ENCODE measurements around the gene SSH3.

GRCh38 chr11:67278135-67278938 is 25.0 kb upstream of the SSH3 start:
- no peak for TF ChIP-seq EP300 (IDR thresholded peaks at IDR 0.05; ENCODE audit: borderline replicate concordance)
- no peak for TF ChIP-seq CEBPB (IDR thresholded peaks at IDR 0.05)
- TF ChIP-seq, protein P1, sequence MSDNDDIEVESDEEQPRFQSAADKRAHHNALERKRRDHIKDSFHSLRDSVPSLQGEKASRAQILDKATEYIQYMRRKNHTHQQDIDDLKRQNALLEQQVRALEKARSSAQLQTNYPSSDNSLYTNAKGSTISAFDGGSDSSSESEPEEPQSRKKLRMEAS (IDR thresholded peaks at IDR 0.05), result no peak
- TF ChIP-seq RAD21 (IDR thresholded peaks at IDR 0.05; ENCODE audit: low read depth), result no peak
- no peak for TF ChIP-seq TAF1 (IDR thresholded peaks at IDR 0.05; ENCODE audit: low read depth)
- no peak for TF ChIP-seq EGR1 (IDR thresholded peaks at IDR 0.05)
- TF ChIP-seq YY1 (IDR thresholded peaks at IDR 0.05; ENCODE audit: low read depth), result no peak
- no peak for TF ChIP-seq CREB1 (IDR thresholded peaks at IDR 0.05; ENCODE audit: low read depth)
- TF ChIP-seq, protein P2, sequence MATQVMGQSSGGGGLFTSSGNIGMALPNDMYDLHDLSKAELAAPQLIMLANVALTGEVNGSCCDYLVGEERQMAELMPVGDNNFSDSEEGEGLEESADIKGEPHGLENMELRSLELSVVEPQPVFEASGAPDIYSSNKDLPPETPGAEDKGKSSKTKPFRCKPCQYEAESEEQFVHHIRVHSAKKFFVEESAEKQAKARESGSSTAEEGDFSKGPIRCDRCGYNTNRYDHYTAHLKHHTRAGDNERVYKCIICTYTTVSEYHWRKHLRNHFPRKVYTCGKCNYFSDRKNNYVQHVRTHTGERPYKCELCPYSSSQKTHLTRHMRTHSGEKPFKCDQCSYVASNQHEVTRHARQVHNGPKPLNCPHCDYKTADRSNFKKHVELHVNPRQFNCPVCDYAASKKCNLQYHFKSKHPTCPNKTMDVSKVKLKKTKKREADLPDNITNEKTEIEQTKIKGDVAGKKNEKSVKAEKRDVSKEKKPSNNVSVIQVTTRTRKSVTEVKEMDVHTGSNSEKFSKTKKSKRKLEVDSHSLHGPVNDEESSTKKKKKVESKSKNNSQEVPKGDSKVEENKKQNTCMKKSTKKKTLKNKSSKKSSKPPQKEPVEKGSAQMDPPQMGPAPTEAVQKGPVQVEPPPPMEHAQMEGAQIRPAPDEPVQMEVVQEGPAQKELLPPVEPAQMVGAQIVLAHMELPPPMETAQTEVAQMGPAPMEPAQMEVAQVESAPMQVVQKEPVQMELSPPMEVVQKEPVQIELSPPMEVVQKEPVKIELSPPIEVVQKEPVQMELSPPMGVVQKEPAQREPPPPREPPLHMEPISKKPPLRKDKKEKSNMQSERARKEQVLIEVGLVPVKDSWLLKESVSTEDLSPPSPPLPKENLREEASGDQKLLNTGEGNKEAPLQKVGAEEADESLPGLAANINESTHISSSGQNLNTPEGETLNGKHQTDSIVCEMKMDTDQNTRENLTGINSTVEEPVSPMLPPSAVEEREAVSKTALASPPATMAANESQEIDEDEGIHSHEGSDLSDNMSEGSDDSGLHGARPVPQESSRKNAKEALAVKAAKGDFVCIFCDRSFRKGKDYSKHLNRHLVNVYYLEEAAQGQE (IDR thresholded peaks at IDR 0.05; ENCODE audit: low read depth), result no peak
- no peak for TF ChIP-seq TCF12 (IDR thresholded peaks at IDR 0.05; ENCODE audit: low read depth)
